IMR-90 (cell line): ENCODE measurements around the gene ZC3H4. TPM values are rescaled to one million over a fixed set of nuclear protein-coding genes. Genes with fewer than 3 reads are reported as not detected.

Experiments
- ATAC-seq: fragments of 200-7000 bp; cut with Tn5 transposase; 2 replicates; pipeline ENCODE4 v1.9.1; 2020; ENCODE audit warnings: low read depth, mild to moderate bottlenecking, moderate library complexity
- BruUV-seq: library from RNA; stranded (reverse); fragments of 400-500 nt; replicated peaks from 2 replicates; lab custom pipeline; 2021; lab: Mats Ljungman, UMichigan
- CTCF ChIA-PET: fragments of 300-600 bp; formaldehyde crosslinking; extraction: SDS; loops from one replicate; lab custom pipeline; 2021; ENCODE audit warnings: antibody characterized with exemption; lab: Yijun Ruan, JAX
- POLR2A ChIA-PET: fragments of 300-600 bp; sonication (Branson Sonifier 250); formaldehyde crosslinking; loops from one replicate; lab custom pipeline; 2022; ENCODE audit warnings: antibody characterized with exemption; ENCODE audit not compliant: unreplicated experiment; lab: Charles Lee
- DNase-seq: peaks from one replicate; pipeline ENCODE4 v3.0.0; 2013
- H2AFZ ChIP-seq: replicated peaks from 2 replicates; pipeline ENCODE3; 2013; ENCODE audit warnings: low read length, mild to moderate bottlenecking; ENCODE audit not compliant: poor library complexity
- H2AK5ac ChIP-seq: 2 replicates; pipeline ENCODE4 v1.6.1; 2013; ENCODE audit warnings: low read depth, low read length, inconsistent platforms
- H2AK9ac ChIP-seq: replicated peaks from 2 replicates; pipeline ENCODE3; 2013; ENCODE audit warnings: mild to moderate bottlenecking, low read depth, low read length, moderate library complexity; ENCODE audit not compliant: poor library complexity
- H2BK120ac ChIP-seq: 2 replicates; pipeline ENCODE4 v1.6.1; 2013; ENCODE audit warnings: low read depth, low read length, inconsistent platforms
- H2BK15ac ChIP-seq: 3 replicates; pipeline ENCODE4 v1.6.1; 2013; ENCODE audit warnings: low read depth, low read length, inconsistent platforms
- H2BK20ac ChIP-seq: 2 replicates; pipeline ENCODE4 v1.6.1; 2013; ENCODE audit warnings: low read depth, mild to moderate bottlenecking, inconsistent platforms, low read length, moderate library complexity
- H2BK5ac ChIP-seq: 2 replicates; pipeline ENCODE4 v1.6.1; 2013; ENCODE audit warnings: mild to moderate bottlenecking, low read depth, low read length, inconsistent platforms; ENCODE audit not compliant: poor library complexity, severe bottlenecking
- H3K14ac ChIP-seq: replicated peaks from 2 replicates; pipeline ENCODE4 v1.6.1; 2013; ENCODE audit warnings: low read depth, low read length, inconsistent platforms
- H3K18ac ChIP-seq: 2 replicates; pipeline ENCODE4 v1.6.1; 2013; ENCODE audit warnings: low read depth, low read length, control low read depth
- H3K23ac ChIP-seq: 2 replicates; pipeline ENCODE4 v1.6.1; 2013; ENCODE audit warnings: low read depth, low read length, inconsistent platforms
- H3K27ac ChIP-seq: 2 replicates; pipeline ENCODE4 v1.5.1; 2013; ENCODE audit warnings: mild to moderate bottlenecking, control low read depth, low read length; ENCODE audit not compliant: insufficient read depth
- H3K27me3 ChIP-seq: 2 replicates; pipeline ENCODE4 v1.6.1; 2013; ENCODE audit warnings: low read length; ENCODE audit not compliant: control insufficient read depth, insufficient read depth
- H3K36me3 ChIP-seq: 2 replicates; pipeline ENCODE4 v1.6.1; 2013; ENCODE audit warnings: low read length, mixed read lengths; ENCODE audit not compliant: control insufficient read depth, insufficient read depth
- H3K4ac ChIP-seq: 2 replicates; pipeline ENCODE4 v1.6.1; 2013; ENCODE audit warnings: low read depth, low read length, inconsistent platforms
- H3K4me1 ChIP-seq: 2 replicates; pipeline ENCODE4 v1.6.1; 2013; ENCODE audit warnings: low read length, mixed read lengths; ENCODE audit not compliant: control insufficient read depth, insufficient read depth
- H3K4me2 ChIP-seq: 2 replicates; pipeline ENCODE4 v1.6.1; 2013; ENCODE audit warnings: low read depth, mild to moderate bottlenecking, control low read depth, low read length, moderate library complexity
- H3K4me3 ChIP-seq: 2 replicates; pipeline ENCODE4 v1.5.1; 2013; ENCODE audit warnings: low read depth, mild to moderate bottlenecking, control low read depth, low read length, moderate library complexity; ENCODE audit not compliant: insufficient read depth
- H3K56ac ChIP-seq: 2 replicates; pipeline ENCODE4 v1.6.1; 2013; ENCODE audit warnings: low read length, inconsistent platforms; ENCODE audit not compliant: insufficient read depth; ENCODE audit errors: extremely low read depth
- H3K79me1 ChIP-seq, 2 experiments: 2 replicates each; pipeline ENCODE4 v1.6.1; 2013; ENCODE audit warnings: low read length in 2 of 2, inconsistent platforms in 1 of 2, low read depth in 1 of 2
- H3K9ac ChIP-seq: 2 replicates; pipeline ENCODE4 v1.6.1; 2013; ENCODE audit warnings: low read depth, low read length, control low read depth
- H3K9me1 ChIP-seq: 2 replicates; pipeline ENCODE4 v1.6.1; 2013; ENCODE audit warnings: low read length, inconsistent platforms; ENCODE audit not compliant: insufficient read depth
- H3K9me3 ChIP-seq: 2 replicates; pipeline ENCODE4 v1.6.1; 2013; ENCODE audit warnings: low read length; ENCODE audit not compliant: control insufficient read depth, insufficient read depth
- H4K20me1 ChIP-seq: 2 replicates; pipeline ENCODE4 v1.6.1; 2013; ENCODE audit warnings: low read length, inconsistent platforms; ENCODE audit not compliant: insufficient read depth
- H4K5ac ChIP-seq: 2 replicates; pipeline ENCODE4 v1.6.1; 2013; ENCODE audit warnings: mild to moderate bottlenecking, low read depth, low read length, control low read depth
- H4K8ac ChIP-seq, 2 experiments: 2 replicates each; pipeline ENCODE4 v1.6.1; 2013; ENCODE audit warnings: low read depth in 2 of 2, low read length in 2 of 2, control low read depth in 1 of 2, inconsistent platforms in 1 of 2
- H4K91ac ChIP-seq: 2 replicates; pipeline ENCODE4 v1.6.1; 2013; ENCODE audit warnings: low read depth, low read length, inconsistent platforms; ENCODE audit not compliant: insufficient read depth
- CTCF ChIP-seq: conservative IDR thresholded peaks from 2 replicates; pipeline ENCODE4 v1.5.1; 2012; ENCODE audit warnings: mild to moderate bottlenecking, low read depth, low read length, improper control_type of control experiment
- FOS ChIP-seq: fragments of 150-350 bp; IDR thresholded peaks from 2 replicates; pipeline ENCODE4 v1.6.1; 2016; ENCODE audit warnings: low read depth, low read length
- MAZ ChIP-seq: IDR thresholded peaks from 2 replicates; pipeline ENCODE4 v1.6.1; 2012; ENCODE audit warnings: low read depth, mild to moderate bottlenecking, low read length, improper control_type of control experiment, moderate library complexity, borderline replicate concordance
- NFE2L2 ChIP-seq: fragments of 150-350 bp; IDR thresholded peaks from 2 replicates; pipeline ENCODE4 v1.6.1; 2016; ENCODE audit warnings: low read depth, mild to moderate bottlenecking, low read length
- RAD21 ChIP-seq: IDR thresholded peaks from 2 replicates; pipeline ENCODE4 v1.6.1; 2012; ENCODE audit warnings: low read length, improper control_type of control experiment
- SMC3 ChIP-seq: fragments of 150-350 bp; IDR thresholded peaks from 2 replicates; pipeline ENCODE4 v1.6.1; 2016; ENCODE audit warnings: low read depth, mild to moderate bottlenecking, antibody characterized with exemption, low read length, moderate library complexity
- WGBS, 2 experiments: methylation state at CpG; one replicate each; pipeline versions ENCODE4 v1.1.5 to v1.1.7; 2013; ENCODE audit warnings: missing lambda C conversion rate in 2 of 2; ENCODE audit not compliant: insufficient read length in 1 of 2; ENCODE audit errors: extremely low coverage in 2 of 2; 5-methylcytosine and 5-hydroxymethylcytosine counted together
- dilution Hi-C: fragments of 300-500 bp; cut with HindIII; formaldehyde crosslinking; loops from one replicate; pipeline ENCODE4 v1.14.3; 2018; ENCODE audit warnings: low sequenced_read_pairs; ENCODE audit not compliant: unreplicated experiment
- in situ Hi-C: fragments of 300-500 bp; cut with MboI; formaldehyde crosslinking; loops from 3 replicates; pipeline ENCODE4 v1.14.3; 2019; ENCODE audit warnings: low sequenced_read_pairs, inconsistent platforms, mixed read lengths
- intact Hi-C: fragments of 100-400 bp; cut with micrococcal nuclease; formaldehyde crosslinking; loops from 2 replicates; pipeline ENCODE4 v1.10.0; 2022
- polyA plus RNA-seq, 3 experiments: library from polyadenylated mRNA; depleted of rRNA; stranded (reverse); fragments of >200 nt; gene quantifications; 2 replicates each; pipeline ENCODE4 v1.2.3, GENCODE V29; 2012; ENCODE audit warnings: low replicate concordance in 1 of 3
- total RNA-seq: library from RNA; depleted of rRNA; stranded (reverse); fragments of >200 nt; gene quantifications from 2 replicates; pipeline ENCODE4 v1.2.3, GENCODE V29; 2012

ZC3H4 gene
- total and polyA plus RNA-seq, 2 of the 4 experiments (the other 2 are of a cell fraction), result 3.9 to 8.9 TPM

GRCh38 chr19:47032171-47032811 lies 81.3 kb downstream of the ZC3H4 start:
- no peak overlapping the region for H2BK120ac ChIP-seq
- H3K79me1 ChIP-seq, result no peaks in the 10 kb centered on the region
- no peak overlapping the region for H3K18ac ChIP-seq
- no peak overlapping the region for H3K23ac ChIP-seq
- no peak overlapping the region for H3K27ac ChIP-seq
- no peak overlapping the region; the same call in 1 of the 2 replicates for H2AK5ac ChIP-seq
- no peak overlapping the region for H3K9ac ChIP-seq
- H3K4me1 ChIP-seq, result peaks cover 4% of the 10 kb centered on the region
- no peak overlapping the region for H3K4me2 ChIP-seq
- dilution Hi-C loops, result no loop called here
- peaks cover 5% of the 10 kb centered on the region; the same call in 1 of the 2 replicates for H3K9me1 ChIP-seq
- H3K36me3 ChIP-seq, result no peaks in the 10 kb centered on the region
- TF ChIP-seq RAD21 (peak; percentile 36; the same call in 1 of the 2 replicates), MAZ (no peak), CTCF (peak; percentile 61), SMC3 (peak; percentile 27; the same call in 1 of the 2 replicates), NFE2L2 (no peak), FOS (no peak)
- no peak overlapping the region for H2BK5ac ChIP-seq
- no peak overlapping the region for H4K91ac ChIP-seq
- in situ Hi-C loops, result no loop called here
- H3K4me3 ChIP-seq, result no peak overlapping the region
- no peak overlapping the region for H2AK9ac ChIP-seq
- peaks cover 12% of the 10 kb centered on the region for H3K27me3 ChIP-seq
- H4K5ac ChIP-seq, result no peak overlapping the region
- no TSS peak for BruUV-seq
- H2BK20ac ChIP-seq, result no peak overlapping the region
- H4K8ac ChIP-seq, result no peak overlapping the region
- H4K20me1 ChIP-seq, result no peaks in the 10 kb centered on the region; the same call in 1 of the 2 replicates
- H2AFZ ChIP-seq, result peak overlapping the region; percentile 66
- ChIA-PET CTCF (interaction anchor here (1.0 kb wide), 1 partner anchor 19 kb away, joined by 4 read pairs; no protein-coding TSS in a partner anchor), POLR2A (no interaction called here)
- H3K4ac ChIP-seq, result no peak overlapping the region
- H3K56ac ChIP-seq, result no peak overlapping the region
- H2BK15ac ChIP-seq, result no peak overlapping the region
- WGBS, 2 experiments, result no CpG with 5 or more reads among the region's 17 CpGs
- intact Hi-C loops, result no loop called here
- H3K14ac ChIP-seq, result no peak overlapping the region
- ATAC-seq, result no peak
- no peaks in the 10 kb centered on the region for H3K9me3 ChIP-seq
- no peak for DNase-seq
